ENCODE measurements around the gene SPOCK1.

SPOCK1 gene

DNA sequence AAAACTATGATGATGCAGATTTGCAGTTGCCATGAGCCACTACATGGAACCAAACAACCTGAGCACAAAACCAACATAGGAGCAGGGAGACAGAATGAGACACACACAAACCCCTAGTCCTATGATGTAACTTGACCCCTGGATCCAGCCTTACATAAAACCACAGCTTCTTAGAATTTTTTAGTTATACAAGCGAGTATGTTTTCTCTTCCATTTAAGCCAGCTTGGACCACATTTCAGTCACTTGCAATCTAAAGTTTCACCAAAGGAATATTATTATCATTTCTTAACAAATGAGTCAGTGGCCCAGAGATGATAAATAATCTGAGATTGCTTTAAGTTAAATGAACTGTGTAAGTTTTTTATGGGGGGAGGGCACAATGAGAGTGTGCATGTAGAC lies 6.8 kb downstream of the SPOCK1 start:
- peak; percentile 78 for DNase-seq (ENCODE audit: low read depth)

DNA sequence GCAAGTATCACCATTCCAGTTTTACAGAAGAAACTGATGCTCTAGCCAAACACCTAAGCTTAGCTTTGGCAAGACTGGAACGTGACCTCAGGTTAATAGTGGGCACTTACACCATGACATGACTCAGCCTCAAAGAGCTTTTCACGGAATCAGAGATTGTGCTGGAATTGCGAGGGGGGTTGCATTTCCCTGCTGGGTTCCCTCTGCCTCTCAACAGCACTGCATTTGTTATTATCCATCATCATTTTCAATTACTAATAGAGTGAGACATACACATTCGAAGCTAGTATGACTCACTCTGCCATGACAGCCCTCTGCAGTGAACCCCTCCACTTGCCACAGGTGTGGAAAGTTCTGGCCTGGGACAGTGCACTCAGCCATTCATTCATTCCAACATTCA lies 8.0 kb downstream of the SPOCK1 start:
- no peak for DNase-seq (ENCODE audit: low read depth)

DNA sequence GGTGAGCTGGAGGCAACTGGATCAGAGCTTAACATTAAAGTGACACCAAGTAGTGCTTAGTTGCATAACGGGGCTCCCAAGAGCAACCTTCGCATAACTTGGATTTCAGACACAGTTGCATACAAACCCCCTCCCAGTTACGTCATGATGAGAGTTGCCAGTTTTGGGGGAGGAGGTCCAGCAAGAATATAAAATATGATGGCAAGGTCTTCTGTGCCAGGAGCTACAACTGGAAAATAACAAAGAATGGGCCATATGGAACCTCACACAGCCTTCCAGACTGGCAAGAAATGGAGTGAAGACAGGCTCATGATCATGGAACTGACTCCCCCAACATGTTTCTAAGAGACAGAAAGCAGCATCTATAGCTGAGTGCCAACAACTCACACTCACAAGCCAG lies 8.5 kb downstream of the SPOCK1 start:
- no peak for DNase-seq (ENCODE audit: low read depth)

DNA sequence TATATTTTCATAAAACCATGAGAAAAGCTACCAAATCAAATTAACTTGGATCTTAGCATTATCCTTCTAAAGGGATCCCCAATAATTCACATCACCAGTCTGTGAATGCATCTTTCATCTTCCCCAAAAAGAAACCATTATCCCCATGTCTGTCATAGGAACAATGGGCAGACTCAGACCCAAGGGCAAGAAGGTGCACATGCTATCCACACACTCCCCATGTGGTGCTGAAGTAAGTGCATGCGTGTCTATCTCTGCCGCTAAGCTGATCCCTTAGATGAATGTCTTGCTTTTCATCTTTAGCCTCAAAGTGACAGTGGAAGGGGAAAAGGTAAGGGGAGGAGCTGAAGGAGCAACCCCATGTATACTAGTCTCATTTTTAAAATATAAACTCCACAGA lies 10.2 kb downstream of the SPOCK1 start:
- DNase-seq (ENCODE audit: low read depth): no peak

DNA sequence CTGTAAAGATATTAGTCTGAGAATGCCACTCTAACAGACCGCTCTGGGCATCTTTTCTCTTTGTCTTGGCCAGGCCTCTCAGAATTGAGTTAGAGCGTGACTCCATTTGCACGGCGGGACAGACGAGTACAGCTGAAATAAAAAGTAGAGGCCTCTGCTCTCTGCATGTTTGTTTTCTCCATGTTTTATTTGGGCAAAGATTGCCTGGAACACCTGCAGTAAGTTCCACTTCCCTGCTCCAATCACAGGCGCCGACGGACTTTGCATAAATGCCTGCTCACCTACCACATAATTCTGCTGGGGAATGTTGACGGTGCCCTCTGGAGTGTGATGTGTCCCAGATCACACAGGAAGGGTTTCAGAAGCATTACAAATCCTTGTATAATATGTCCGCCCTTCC lies 10.6 kb downstream of the SPOCK1 start:
- DNase-seq (ENCODE audit: low read depth): no peak

DNA sequence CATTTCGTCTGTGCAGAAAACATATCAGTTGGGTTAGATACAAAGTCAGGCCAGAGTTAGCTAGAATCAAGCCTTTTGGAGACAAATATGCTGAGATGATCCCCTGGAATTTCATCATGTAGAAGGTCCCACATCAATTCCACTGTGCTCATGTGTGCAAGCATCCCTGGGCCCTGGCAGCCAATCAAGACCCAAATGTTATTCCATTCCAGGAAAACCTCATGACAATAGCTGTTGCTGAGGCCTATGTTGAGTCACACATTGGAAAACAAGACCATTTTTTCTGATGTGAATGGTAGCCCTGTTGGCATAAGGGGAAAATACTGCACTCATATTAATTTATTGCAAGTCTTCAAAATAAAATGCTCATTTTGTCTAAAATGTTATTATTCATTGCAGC lies 11.5 kb downstream of the SPOCK1 start:
- no peak for DNase-seq (ENCODE audit: low read depth)

DNA sequence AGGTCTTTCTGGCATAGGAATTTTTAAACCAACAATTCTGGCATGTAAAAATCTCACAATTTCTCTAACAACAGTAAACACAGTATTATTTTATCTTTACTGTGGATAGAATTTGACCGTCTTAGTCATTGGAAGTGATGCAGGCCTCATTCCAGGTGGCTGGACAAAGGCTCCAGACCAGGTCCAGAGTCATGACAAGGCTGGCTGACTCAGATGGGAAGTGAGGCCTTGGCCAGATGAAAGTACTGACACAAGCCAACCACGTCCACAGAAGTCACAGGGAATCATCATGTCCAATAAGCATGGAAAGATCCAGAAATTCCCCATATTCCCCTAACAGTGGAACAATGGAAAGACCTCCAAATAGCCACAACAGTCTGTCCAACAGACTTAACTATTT lies 12.4 kb downstream of the SPOCK1 start:
- no peak for DNase-seq (ENCODE audit: low read depth)

DNA sequence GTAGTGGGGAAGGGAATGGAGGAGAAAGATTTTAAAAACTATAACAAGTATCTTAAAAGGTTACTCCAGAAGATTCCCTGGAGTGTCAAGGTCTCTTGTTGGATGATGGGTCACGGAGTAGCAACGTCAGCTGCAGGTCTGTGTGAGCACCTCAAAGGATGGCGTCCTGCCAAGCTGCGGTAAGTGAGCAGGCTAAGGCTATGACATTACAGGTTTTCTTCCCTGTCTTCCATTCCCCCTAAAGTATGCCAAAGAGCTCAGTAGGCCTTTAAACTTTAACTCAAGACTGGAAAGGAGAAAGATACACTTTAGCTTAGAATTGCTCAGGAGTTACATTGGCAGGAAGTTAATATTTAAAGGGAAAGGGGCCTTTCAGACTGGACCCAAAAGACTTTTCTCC lies 17.5 kb downstream of the SPOCK1 start:
- DNase-seq (ENCODE audit: low read depth): no peak

DNA sequence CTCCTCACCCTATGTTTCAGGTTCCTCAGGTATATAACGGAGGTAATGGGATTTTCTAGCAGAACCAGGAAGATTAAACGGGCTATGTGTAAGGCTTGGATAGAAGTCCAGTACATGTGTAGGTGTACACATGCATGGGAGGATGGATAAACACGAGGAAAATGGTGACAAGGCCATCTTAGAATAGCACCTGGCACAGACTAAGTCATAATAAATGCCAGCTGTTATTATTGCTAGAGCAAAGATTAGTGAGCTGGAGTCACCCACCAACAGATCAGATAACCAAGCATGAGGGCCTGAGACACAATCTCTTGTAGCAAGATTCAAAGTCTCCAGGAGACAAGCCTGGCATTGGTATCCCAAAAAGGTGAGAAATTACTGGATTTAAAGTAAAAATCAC lies 21.1 kb downstream of the SPOCK1 start:
- DNase-seq (ENCODE audit: low read depth): no peak

DNA sequence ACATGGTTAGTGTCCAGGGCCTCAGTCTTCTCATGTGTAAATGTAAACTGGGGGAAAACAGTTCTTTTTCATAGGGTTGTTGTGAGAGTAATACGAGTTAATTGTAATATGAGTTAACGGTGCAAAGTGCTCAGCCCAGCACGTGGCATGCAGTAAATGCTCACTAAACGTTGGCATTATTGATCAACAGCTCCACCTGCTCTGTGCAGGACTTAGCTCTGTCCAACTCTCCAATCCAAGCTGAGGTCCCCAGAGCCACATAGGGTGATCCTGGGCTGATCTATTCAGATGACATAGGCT lies 28.3 kb downstream of the SPOCK1 start:
- DNase-seq (ENCODE audit: low read depth): no peak

DNA sequence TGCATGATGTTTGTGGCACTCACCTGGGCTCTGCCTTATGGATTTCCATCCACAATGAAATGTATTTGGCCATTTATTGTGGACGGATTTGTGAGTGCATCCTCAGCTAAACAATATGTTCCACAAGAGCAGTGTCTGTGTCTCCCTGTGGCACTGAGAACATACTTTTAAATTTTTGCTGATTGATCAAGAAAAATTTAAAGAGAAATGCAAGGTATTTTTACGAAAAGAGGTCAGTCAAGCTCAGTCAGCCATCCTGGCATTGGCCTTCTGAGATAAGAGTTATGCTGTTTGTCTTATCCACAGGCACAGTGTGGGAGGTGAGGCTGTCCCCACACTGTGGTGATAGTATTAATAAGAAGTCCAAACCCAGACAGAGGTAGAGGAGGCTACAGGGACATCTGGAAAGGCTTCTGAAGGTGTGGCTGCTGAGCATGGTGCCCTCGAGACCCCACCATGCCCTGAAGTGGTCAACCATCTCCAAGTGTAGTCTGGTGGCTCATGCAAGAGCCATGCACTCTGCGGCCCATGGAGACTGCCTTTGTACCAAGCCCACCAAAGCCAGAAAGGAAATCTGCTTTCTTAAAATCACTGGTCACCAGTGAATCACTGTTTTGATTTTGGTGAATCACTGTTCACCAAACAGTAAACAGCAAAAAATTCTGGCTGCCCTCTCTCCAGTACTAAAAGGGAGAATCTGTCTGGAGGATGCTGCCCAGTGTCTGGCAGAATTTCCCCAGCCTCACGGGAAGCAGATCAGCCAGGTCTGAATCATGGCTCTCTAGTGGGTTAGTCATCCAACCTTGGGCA lies 28.8 kb downstream of the SPOCK1 start:
- peak; percentile 95 for DNase-seq (ENCODE audit: low read depth)

DNA sequence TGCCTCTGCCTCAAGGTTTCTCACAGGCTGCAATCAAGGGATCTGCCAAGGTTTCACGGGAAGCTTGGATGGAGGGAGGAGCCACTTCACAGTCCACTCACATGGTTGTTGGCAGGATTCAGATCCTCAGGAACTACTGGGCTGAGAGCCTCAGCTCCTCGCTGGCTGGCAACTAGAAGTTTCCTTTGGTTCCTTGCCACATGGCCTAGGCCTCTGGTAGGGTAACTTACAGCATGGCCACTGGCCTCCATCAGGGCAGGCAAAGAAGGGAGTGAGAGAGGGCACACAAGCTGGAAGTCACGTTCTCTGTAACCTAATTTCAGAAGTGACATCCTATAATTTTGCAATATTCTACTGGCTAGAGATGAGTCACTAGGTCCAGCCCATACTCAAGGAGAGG lies 32.2 kb downstream of the SPOCK1 start:
- no peak for DNase-seq (ENCODE audit: low read depth)

DNA sequence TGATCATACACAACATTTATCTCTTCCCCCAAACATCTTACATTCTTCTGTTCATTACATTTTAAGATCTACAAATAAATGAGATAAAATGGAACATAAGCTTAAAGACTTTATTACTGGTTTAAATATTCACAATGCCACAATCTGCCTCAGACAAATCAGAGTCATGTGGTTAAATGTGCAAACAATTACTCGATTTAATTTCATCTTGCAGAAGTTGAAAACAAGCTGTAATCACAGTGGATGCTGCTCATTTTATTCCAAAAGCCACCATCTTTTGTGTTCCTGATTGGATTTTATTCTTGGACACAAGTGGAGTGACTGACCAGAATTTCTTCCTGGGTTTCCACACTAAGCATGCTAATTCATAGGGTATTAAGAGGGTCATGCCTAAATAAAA lies 33.2 kb downstream of the SPOCK1 start:
- no peak for DNase-seq (ENCODE audit: low read depth)

DNA sequence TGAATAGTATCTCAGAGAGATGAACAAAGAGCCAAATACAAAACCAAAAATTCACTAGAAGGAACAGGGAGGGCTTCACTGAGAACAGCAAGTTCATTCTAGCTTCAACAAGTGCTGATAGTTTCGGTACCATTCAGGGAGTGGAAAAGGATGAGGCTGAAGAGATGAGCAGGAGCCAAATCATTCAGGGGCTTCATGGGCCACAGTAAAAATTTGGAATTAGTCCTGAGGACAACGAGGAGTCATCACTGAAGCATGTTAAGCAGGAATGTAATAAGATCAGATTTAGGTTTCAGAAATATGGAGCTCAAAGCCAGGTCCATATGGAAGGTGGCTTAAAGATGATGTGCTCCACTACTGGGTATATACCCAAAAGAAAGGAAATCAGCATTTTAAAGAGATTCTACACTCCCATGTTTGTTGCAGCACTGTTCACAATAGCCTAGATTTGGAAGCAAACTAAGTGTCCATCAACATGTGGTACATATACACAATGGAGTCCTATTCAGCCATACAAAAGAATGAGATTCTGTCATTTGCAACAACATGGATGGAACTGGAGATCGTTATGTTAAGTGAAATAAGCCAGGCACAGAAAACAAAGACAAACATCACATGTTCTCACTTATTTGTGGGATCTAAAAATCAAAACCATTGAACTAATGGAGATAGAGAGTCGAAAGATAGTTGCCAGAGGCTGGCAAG lies 36.2 kb downstream of the SPOCK1 start:
- no peak for DNase-seq (ENCODE audit: low read depth)

DNA sequence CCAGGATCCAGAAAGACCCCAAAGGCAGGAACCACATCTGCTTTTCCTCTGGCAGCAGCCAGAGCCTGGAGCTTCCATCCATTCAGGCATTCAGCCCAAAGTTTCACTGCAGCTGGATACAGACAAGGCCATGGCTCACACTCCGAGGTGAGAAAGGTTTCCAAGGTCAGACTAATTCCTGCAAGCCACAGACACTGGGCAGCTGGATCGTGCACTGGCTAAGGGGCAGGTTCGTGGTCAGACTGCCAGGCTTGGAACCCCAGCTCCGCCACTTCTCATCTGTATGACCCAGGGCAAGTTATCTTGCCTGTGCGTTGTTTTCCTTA lies 36.9 kb downstream of the SPOCK1 start:
- no peak for DNase-seq (ENCODE audit: low read depth)

DNA sequence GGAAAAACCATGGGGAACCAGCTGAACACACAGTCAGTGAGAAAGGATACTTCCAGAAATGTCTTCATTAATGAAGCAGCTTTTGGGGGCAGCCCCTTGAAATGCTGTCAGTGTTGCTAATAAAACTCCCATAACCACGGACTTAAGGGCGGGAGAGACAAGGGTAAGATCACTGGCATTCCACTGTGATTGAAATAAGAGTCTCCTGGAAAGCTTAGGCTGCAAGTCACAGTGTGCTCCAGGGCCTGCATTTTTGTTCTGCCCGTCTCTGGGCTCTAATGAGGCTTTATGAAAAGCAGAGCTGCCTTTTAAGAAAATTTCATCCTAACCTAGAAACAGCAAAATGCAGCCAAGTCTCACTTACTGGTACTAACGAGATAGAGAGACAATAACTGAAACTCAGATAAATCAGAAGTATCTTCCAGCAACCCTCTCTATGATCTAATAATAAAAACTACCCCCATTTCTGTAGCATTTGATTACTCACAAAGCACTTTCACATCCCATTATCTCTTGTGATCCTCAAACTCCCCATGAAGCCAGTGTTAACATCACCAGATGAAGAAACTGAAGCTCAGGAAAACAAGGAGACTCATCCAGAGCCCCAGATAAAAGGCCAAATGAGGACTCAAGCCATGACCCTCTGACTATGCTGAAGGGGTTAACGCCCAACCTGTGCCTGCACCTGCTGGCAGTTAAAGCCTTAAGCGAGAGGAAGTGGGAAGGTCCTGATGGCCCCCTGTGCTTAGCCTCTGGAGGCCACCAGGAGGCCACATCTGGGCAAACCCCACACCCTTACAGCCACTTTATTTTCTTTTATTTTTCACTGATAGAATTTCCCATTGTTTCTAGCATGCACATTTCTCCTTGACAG lies 37.5 kb downstream of the SPOCK1 start:
- DNase-seq (ENCODE audit: low read depth): no peak

DNA sequence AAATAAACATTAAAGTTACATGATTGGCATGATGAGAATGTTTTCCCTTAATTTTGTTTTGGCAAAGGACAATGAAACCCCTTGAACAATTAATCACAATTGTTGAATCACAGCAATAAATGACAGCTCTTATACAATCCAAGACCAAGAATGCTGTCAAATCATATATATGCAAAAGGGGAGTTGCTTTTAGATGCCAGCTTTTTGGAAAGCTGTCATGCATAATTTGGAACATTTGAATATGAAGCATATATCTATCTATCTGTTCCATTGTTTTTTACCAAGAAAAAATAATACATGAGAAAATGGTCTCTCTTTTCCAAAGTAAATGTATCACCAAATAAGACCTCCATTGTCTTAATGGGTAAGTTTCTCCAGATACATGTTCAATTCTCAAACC lies 44.5 kb downstream of the SPOCK1 start:
- no peak for DNase-seq (ENCODE audit: low read depth)

DNA sequence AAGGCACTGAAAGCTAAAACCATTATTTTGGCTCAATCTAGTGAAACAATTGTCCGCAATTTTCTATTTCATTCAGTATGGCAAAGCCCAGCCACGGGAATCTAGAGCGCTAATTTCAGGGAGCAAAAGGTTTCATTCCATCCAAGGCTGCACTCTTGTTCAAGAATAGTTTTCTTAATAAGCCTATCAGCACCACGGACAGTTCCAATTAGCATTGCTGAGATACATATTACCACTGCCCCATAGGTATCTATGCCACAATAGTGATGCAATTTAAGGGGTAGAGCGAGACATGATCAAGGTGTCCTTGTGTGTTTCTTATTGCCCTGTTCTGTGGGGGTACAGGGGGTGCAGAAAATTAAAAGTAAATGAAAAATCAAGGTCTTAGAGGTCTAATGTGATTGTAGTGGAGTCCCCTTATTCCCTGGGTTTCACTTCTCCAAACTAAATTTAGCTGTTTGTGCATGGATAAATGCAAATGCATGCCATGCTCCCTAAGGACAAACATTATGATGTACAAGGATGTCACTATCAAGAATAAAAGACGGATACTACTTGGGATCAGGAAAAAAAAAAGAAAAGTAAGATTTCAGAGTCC lies 45.5 kb downstream of the SPOCK1 start:
- DNase-seq (ENCODE audit: low read depth): no peak

DNA sequence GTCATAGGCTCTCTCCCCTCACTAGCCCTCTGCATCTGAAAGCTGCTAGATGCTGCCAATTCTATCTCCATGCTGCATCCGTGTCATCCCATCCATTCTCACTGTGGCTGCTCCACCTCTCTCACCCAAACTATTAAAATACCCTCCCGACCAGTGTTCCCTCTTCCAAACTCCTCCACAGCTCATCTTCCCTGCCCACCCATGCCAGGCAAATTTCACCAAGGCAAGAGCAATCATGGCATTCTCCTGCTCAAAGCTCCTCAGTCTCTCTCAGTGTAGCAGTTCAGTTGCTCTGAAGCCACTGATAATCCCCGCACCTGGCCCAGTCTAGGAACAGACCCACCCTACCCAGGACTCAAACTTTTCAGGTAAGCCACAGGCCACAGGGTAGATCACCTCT lies 48.4 kb downstream of the SPOCK1 start:
- DNase-seq (ENCODE audit: low read depth): no peak

DNA sequence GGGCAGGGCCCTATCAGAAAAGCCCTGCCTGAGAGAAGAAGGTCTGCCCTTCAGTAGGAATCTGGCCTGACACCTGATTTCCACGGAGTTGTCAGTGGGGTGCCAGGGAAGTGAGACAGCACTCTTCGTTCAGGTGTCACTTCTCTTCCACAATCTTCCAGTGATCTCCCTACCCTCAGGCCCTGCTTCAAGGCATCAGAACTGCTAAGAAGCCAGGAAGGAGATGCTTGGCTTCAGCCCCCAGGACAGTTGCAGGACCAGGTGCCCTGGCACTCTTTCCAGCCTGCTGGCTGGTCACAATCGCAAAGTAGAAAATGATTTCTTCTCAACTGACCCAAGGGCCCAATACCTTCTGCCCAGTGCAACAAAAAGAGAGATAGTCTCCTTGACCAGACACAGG lies 50.3 kb downstream of the SPOCK1 start:
- no peak for DNase-seq (ENCODE audit: low read depth)

DNA sequence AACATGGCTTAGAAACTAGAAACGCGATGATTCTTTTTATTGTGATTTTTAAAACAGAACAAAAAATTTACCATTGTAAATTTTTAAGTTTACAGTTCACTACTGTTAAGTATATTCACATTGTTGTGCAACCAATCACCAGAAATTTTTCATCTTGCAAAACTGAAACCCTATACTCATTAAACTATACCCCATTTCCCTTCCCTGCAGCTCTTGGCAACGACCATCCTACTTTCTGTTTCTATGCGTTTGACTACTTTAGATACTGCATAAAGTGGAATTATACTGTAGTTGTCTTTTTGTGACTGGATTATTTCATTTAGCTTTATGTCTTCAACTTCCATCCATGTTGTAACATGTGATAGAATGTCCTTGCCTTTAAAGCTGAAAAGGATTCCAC lies 52.5 kb downstream of the SPOCK1 start:
- no peak for DNase-seq (ENCODE audit: low read depth)

DNA sequence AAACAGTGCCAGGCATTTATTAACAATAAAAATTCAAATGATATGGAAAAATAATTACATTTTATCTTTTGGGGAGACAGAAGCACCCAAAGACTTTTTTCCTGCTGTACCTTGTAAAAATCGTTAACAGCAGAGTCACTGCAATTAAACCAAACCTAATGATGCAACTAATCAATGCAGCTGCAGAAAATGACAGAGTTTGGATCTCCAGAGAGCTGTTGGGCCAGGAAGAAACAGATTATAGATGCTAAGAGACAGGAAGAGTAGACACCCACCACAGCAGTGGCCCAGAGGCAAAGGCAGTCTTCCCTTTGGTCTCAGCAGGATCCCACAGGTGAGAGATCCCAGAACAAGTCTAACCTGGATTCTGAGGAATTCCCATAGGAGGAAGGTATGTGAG lies 53.0 kb downstream of the SPOCK1 start:
- no peak for DNase-seq (ENCODE audit: low read depth)

DNA sequence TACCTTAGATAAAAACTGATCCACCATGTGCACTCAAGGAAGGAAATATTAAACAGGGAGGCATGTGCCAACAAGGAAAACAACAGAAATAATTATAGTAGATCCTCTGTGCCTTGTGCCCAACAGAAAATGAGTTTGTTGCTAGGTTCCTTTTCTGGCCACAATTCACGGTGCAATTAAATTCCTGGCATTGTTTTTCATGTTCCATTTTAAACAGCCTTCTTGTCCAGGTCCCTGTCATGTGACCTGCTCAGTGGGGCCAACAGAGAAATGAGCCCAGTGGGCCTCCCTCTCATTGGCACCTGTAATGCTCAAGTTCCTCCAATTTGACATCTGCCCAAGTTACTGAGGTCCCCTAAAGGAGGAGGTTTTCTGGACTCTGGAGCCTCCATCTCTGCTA lies 56.5 kb downstream of the SPOCK1 start:
- DNase-seq (ENCODE audit: low read depth): no peak

Data from non-pigmented ciliary epithelial cell (primary cell).